HL-60 (cell line): ENCODE measurements around the gene COL25A1.

ENCODE experiments used
- DNase-seq, 2 experiments: peaks; one replicate each; pipeline ENCODE4 v3.0.0-alpha.2; 2010 to 2020; ENCODE audit warnings: low read depth in 1 of 2, low spot score in 1 of 2
- H3K27ac ChIP-seq: fragments of 250-450 bp; sonication (Bioruptor Pico); replicated peaks from 2 replicates; pipeline ENCODE4 v1.5.1; 2020; ENCODE audit warnings: mild to moderate bottlenecking, moderate library complexity
- H3K27me3 ChIP-seq: fragments of 250-450 bp; sonication (Bioruptor Pico); 2 replicates; pipeline ENCODE4 v1.5.1; 2021; ENCODE audit warnings: mild to moderate bottlenecking, moderate library complexity; ENCODE audit not compliant: insufficient read depth, poor library complexity, severe bottlenecking
- H3K4me3 ChIP-seq: replicated peaks from 2 replicates; pipeline ENCODE4 v1.5.1; 2011; ENCODE audit warnings: mild to moderate bottlenecking, control low read depth, low read length; ENCODE audit not compliant: insufficient read depth
- CTCF ChIP-seq: IDR thresholded peaks from one replicate; pipeline ENCODE4 v1.5.1; 2011; ENCODE audit warnings: low read length, control low read depth, inconsistent platforms; ENCODE audit not compliant: insufficient read depth
- GABPA ChIP-seq: IDR thresholded peaks from 2 replicates; pipeline ENCODE4 v1.6.1; 2012; ENCODE audit warnings: low read depth
- POLR2AphosphoS5 ChIP-seq: IDR thresholded peaks from 2 replicates; pipeline ENCODE4 v1.6.1; 2012; ENCODE audit warnings: low read depth
- REST ChIP-seq: IDR thresholded peaks from 2 replicates; pipeline ENCODE4 v1.6.1; 2012; ENCODE audit warnings: low read depth; ENCODE audit not compliant: insufficient replicate concordance
- SPI1 ChIP-seq: IDR thresholded peaks from 2 replicates; pipeline ENCODE4 v1.6.1; 2012; ENCODE audit warnings: low read depth, mild to moderate bottlenecking, borderline replicate concordance

The COL25A1 gene

GRCh38 chr4:108820492-108821350 is 481.7 kb downstream of the COL25A1 start:
- no peak for DNase-seq
- Histone ChIP-seq H3K27me3 (no peaks in the 10 kb centered on the region), H3K4me3 (no peak overlapping the region), H3K27ac (no peak overlapping the region)
- no peak for TF ChIP-seq REST
- no peak for TF ChIP-seq SPI1
- TF ChIP-seq GABPA = no peak
- no peak for TF ChIP-seq POLR2AphosphoS5
- no peak for TF ChIP-seq CTCF

GRCh38 chr4:108814326-108814725 is 488.1 kb downstream of the COL25A1 start:
- TF ChIP-seq POLR2AphosphoS5 (no peak), CTCF (no peak), REST (no peak), SPI1 (no peak)
- Histone ChIP-seq H3K27ac (no peak overlapping the region), H3K4me3 (no peak overlapping the region), H3K27me3 (no peaks in the 10 kb centered on the region)
- DNase-seq = no peak

GRCh38 chr4:108813261-108813660 is 489.2 kb downstream of the COL25A1 start:
- Histone ChIP-seq H3K27ac (no peak overlapping the region), H3K27me3 (no peaks in the 10 kb centered on the region), H3K4me3 (no peak overlapping the region)
- no peak for DNase-seq
- no peak for TF ChIP-seq REST
- no peak for TF ChIP-seq SPI1
- no peak for TF ChIP-seq POLR2AphosphoS5
- TF ChIP-seq CTCF = no peak
- TF ChIP-seq GABPA = no peak
